ENCODE results near the gene IPO11.

- TF ChIP-seq, protein P1, sequence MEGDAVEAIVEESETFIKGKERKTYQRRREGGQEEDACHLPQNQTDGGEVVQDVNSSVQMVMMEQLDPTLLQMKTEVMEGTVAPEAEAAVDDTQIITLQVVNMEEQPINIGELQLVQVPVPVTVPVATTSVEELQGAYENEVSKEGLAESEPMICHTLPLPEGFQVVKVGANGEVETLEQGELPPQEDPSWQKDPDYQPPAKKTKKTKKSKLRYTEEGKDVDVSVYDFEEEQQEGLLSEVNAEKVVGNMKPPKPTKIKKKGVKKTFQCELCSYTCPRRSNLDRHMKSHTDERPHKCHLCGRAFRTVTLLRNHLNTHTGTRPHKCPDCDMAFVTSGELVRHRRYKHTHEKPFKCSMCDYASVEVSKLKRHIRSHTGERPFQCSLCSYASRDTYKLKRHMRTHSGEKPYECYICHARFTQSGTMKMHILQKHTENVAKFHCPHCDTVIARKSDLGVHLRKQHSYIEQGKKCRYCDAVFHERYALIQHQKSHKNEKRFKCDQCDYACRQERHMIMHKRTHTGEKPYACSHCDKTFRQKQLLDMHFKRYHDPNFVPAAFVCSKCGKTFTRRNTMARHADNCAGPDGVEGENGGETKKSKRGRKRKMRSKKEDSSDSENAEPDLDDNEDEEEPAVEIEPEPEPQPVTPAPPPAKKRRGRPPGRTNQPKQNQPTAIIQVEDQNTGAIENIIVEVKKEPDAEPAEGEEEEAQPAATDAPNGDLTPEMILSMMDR (IDR thresholded peaks at IDR 0.05; ENCODE audit: insufficient read depth, low read length, poor library complexity, severe bottlenecking): no peak
- no peak for TF ChIP-seq EZH2phosphoT487 (conservative IDR thresholded peaks at IDR 0.05; ENCODE audit: low read length)
Observed at GRCh38 chr5:62521319-62521718, 108.8 kb downstream of the IPO11 start.
